Panc1 (cell line): Measurements from ENCODE around the gene KRT73. TPM values are rescaled to one million over a fixed set of nuclear protein-coding genes. Genes with fewer than 3 reads are reported as not detected.

Source experiments
- ATAC-seq: fragments of 200-7000 bp; cut with Tn5 transposase; 2 replicates; pipeline ENCODE4 v1.9.1; 2020; ENCODE audit warnings: mild to moderate bottlenecking, moderate library complexity
- BruUV-seq: library from RNA; stranded (reverse); fragments of 400-500 nt; replicated peaks from 2 replicates; lab custom pipeline; 2021; lab: Mats Ljungman, UMichigan
- CTCF ChIA-PET: fragments of 300-600 bp; sonication (Branson Sonifier 250); formaldehyde crosslinking; loops from one replicate; lab custom pipeline; 2022; ENCODE audit warnings: antibody characterized with exemption; lab: Charles Lee
- POLR2A ChIA-PET: fragments of 300-600 bp; sonication (Branson Sonifier 250); formaldehyde crosslinking; loops from one replicate; lab custom pipeline; 2022; ENCODE audit warnings: antibody characterized with exemption; lab: Charles Lee
- DNase-seq: peaks from one replicate; pipeline ENCODE4 v3.0.0-alpha.2; 2010; ENCODE audit warnings: low read depth, low spot score
- H3K27ac ChIP-seq: 2 replicates; pipeline ENCODE4 v1.5.1; 2011; ENCODE audit warnings: mild to moderate bottlenecking, low read length, inconsistent platforms
- H3K27me3 ChIP-seq: fragments of 200-500 bp; sonication (Bioruptor generic); 2 replicates; pipeline ENCODE4 v1.6.0; 2014; ENCODE audit warnings: low read length, inconsistent platforms; ENCODE audit not compliant: control insufficient read depth, insufficient read depth
- H3K36me3 ChIP-seq: fragments of 200-500 bp; sonication (Bioruptor generic); 2 replicates; pipeline ENCODE4 v1.5.1; 2014; ENCODE audit warnings: inconsistent platforms, mild to moderate bottlenecking, low read length, moderate library complexity; ENCODE audit not compliant: control insufficient read depth, insufficient read depth
- H3K4me1 ChIP-seq: 2 replicates; pipeline ENCODE4 v1.5.1; 2011; ENCODE audit warnings: inconsistent platforms, mild to moderate bottlenecking, low read length, moderate library complexity; ENCODE audit not compliant: control insufficient read depth, insufficient read depth
- H3K4me3 ChIP-seq, 2 experiments: 2 replicates each; pipeline ENCODE4 v1.5.1; 2011 to 2012; ENCODE audit warnings: low read depth in 2 of 2, low read length in 2 of 2, mild to moderate bottlenecking in 2 of 2, inconsistent platforms in 1 of 2, moderate library complexity in 1 of 2
- H3K9me3 ChIP-seq: fragments of 200-500 bp; sonication (Bioruptor generic); 2 replicates; pipeline ENCODE4 v1.5.1; 2014; ENCODE audit warnings: low read depth, mild to moderate bottlenecking, inconsistent platforms, low read length, moderate library complexity; ENCODE audit not compliant: control insufficient read depth, insufficient read depth
- CTCF ChIP-seq: fragments of 450-650 bp; IDR thresholded peaks from 2 replicates; pipeline ENCODE4 v1.5.1; 2017; ENCODE audit warnings: mild to moderate bottlenecking
- POLR2AphosphoS5 ChIP-seq: IDR thresholded peaks from 2 replicates; pipeline ENCODE4 v1.6.1; 2012; ENCODE audit warnings: mild to moderate bottlenecking, low read depth, low read length, moderate library complexity
- SIN3A ChIP-seq: IDR thresholded peaks from 2 replicates; pipeline ENCODE4 v1.6.1; 2012; ENCODE audit warnings: low read depth, mild to moderate bottlenecking, low read length, moderate library complexity, borderline replicate concordance; ENCODE audit not compliant: insufficient read depth
- TCF7L2 ChIP-seq: IDR thresholded peaks from 2 replicates; pipeline ENCODE4 v1.6.1; 2011; ENCODE audit warnings: mild to moderate bottlenecking, low read depth, low read length, inconsistent platforms
- in situ Hi-C: cut with HindIII; loops from 2 replicates; pipeline ENCODE4 v1.10.0; 2016; ENCODE audit warnings: low sequenced_read_pairs, low pct_unique_long_range_greater_than_20kb
- intact Hi-C: fragments of 100-400 bp; cut with micrococcal nuclease; formaldehyde crosslinking; loops from one replicate; pipeline ENCODE4 v1.10.0; 2022; ENCODE audit not compliant: unreplicated experiment
- total RNA-seq: library from RNA; stranded (reverse); gene quantifications from one replicate; pipeline ENCODE4 v1.2.1, GENCODE V29; 2021; ENCODE audit not compliant: unreplicated experiment
- TF ChIP-seq, protein P1 (sequence below), 2 experiments: IDR thresholded peaks; 2 replicates each; pipeline ENCODE4 v1.6.1; 2011 to 2012; ENCODE audit warnings: low read depth in 2 of 2, control low read depth in 1 of 2, low read length in 1 of 2, mild to moderate bottlenecking in 1 of 2, moderate library complexity in 1 of 2; ENCODE audit not compliant: insufficient read depth in 1 of 2

The KRT73 gene
- total RNA-seq, 1 experiment from 2014 or later = not detected

DNA sequence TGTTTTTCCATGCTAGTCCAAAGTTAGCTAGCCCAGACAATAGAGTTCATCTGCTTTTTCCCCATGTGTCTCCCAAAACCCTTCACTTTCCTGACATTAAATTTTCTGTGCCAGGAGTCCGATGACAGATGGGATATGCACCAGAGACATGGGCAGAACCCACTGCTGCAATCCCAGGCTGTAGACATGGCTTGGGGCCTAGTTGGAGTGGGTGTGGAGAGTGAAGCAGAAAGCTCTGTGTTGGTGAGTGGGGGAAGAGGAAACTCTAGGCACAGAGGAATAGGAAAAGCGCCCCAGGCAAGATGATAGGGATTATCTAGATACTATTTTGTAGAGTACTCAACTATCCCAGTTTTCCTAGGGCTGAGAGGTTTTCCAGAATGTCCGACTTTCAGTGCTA is 39.9 kb downstream of the KRT73 start:
- Histone ChIP-seq H3K4me3 (no peak overlapping the region), H3K27ac (no peak overlapping the region), H3K4me1 (no peaks in the 10 kb centered on the region), H3K36me3 (no peaks in the 10 kb centered on the region), H3K27me3 (peaks cover 6% of the 10 kb centered on the region), H3K9me3 (no peaks in the 10 kb centered on the region)
- POLR2A ChIA-PET = interaction anchor here (0.6 kb wide), 1 partner anchor 148 kb away, joined by 5 read pairs; no protein-coding TSS in a partner anchor
- DNase-seq (no peak), ATAC-seq (no peak)
- TF ChIP-seq TCF7L2 = no peak
- TF ChIP-seq POLR2AphosphoS5 = no peak
- TF ChIP-seq CTCF = no peak
- TF ChIP-seq, protein P1, sequence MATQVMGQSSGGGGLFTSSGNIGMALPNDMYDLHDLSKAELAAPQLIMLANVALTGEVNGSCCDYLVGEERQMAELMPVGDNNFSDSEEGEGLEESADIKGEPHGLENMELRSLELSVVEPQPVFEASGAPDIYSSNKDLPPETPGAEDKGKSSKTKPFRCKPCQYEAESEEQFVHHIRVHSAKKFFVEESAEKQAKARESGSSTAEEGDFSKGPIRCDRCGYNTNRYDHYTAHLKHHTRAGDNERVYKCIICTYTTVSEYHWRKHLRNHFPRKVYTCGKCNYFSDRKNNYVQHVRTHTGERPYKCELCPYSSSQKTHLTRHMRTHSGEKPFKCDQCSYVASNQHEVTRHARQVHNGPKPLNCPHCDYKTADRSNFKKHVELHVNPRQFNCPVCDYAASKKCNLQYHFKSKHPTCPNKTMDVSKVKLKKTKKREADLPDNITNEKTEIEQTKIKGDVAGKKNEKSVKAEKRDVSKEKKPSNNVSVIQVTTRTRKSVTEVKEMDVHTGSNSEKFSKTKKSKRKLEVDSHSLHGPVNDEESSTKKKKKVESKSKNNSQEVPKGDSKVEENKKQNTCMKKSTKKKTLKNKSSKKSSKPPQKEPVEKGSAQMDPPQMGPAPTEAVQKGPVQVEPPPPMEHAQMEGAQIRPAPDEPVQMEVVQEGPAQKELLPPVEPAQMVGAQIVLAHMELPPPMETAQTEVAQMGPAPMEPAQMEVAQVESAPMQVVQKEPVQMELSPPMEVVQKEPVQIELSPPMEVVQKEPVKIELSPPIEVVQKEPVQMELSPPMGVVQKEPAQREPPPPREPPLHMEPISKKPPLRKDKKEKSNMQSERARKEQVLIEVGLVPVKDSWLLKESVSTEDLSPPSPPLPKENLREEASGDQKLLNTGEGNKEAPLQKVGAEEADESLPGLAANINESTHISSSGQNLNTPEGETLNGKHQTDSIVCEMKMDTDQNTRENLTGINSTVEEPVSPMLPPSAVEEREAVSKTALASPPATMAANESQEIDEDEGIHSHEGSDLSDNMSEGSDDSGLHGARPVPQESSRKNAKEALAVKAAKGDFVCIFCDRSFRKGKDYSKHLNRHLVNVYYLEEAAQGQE (IDR thresholded peaks at IDR 0.05; ENCODE audit: insufficient read depth in 1 of 2, low read depth in 2 of 2, low read length in 1 of 2) = no peak
- no peak for TF ChIP-seq SIN3A
- CTCF ChIA-PET = interaction anchor here (1.6 kb wide), 1 partner anchor 292 kb away, joined by 5 read pairs; no protein-coding TSS in a partner anchor
- no TSS peak for BruUV-seq
- in situ Hi-C loops (no loop called here), intact Hi-C loops (no loop called here)

DNA sequence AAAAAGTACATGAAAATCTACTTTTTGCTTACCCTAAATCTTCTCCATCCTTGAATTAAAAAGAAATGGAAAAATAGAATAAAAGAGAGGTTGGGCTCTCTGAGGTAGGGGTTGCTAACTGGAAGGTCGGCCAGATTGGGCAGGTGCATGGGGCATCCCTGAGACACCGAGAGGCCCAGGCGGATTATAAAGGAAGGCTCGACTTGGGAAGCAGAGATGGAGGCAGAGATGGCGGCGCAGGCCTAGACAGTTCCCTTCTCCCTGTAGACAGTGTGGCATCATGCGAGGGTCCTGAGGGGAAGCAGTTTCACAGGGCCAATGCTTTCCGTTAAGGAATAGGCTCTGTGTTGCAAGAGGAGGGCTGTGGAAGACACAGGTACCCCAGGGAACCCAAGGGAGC is 41.0 kb downstream of the KRT73 start:
- CTCF ChIA-PET = interaction anchor here (1.6 kb wide), 1 partner anchor 293 kb away, joined by 5 read pairs; no protein-coding TSS in a partner anchor
- in situ Hi-C loops = no loop called here
- BruUV-seq = no TSS peak
- intact Hi-C loops = no loop called here
- H3K36me3 ChIP-seq = no peaks in the 10 kb centered on the region
- POLR2A ChIA-PET = interaction anchor here (0.6 kb wide), 1 partner anchor 204 kb away, joined by 3 read pairs; no protein-coding TSS in a partner anchor
- no peak overlapping the region for H3K27ac ChIP-seq
- DNase-seq (no peak), ATAC-seq (no peak)
- no peaks in the 10 kb centered on the region for H3K9me3 ChIP-seq
- TF ChIP-seq POLR2AphosphoS5 = no peak
- TF ChIP-seq, protein P1 (IDR thresholded peaks at IDR 0.05; ENCODE audit: insufficient read depth in 1 of 2, low read depth in 2 of 2, low read length in 1 of 2) = no peak
- no peak for TF ChIP-seq SIN3A
- no peak for TF ChIP-seq TCF7L2
- TF ChIP-seq CTCF = no peak
- no peaks in the 10 kb centered on the region for H3K4me1 ChIP-seq
- peaks cover 4% of the 10 kb centered on the region; the same call in 1 of the 2 replicates for H3K27me3 ChIP-seq
- no peak overlapping the region for H3K4me3 ChIP-seq
